HG02840 (cell line): ENCODE data around the gene RAB6B.

Experiments
- ATAC-seq: cut with Tn5 transposase; IDR thresholded peaks from one replicate; pipeline ENCODE4 v1.9.1; 2021; ENCODE audit warnings: mild to moderate bottlenecking, moderate library complexity, moderate number of reproducible peaks; ENCODE audit not compliant: unreplicated experiment, low FRiP score

Gene RAB6B

GRCh38 chr3:133860519-133860918 lies 35.2 kb downstream of the RAB6B start:
- no peak for ATAC-seq

- ATAC-seq, result no peak
Observed at GRCh38 chr3:133859381-133860234, 36.1 kb downstream of the RAB6B start.

- no peak for ATAC-seq
Observed at GRCh38 chr3:133857767-133858166, 37.9 kb downstream of the RAB6B start.

DNA sequence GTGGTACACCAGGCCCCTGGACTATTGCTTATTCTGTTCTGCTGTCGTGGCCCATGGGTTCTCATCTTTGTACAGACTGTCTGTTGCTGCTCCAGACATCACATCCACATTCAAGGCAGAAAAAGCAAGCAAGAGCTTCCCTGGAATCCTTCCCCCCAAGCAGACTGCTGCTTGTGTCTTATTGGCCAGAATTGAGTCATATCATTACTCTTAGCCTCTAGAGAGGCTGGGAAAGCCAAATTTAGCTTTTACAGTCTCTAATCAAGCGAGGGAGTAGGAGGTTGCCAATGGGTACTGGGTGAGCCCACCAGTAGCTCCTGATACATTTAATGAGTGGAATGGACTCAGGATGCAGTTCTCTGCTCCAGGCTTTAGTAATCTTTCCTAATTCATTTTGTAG lies 39.4 kb downstream of the RAB6B start:
- no peak for ATAC-seq

DNA sequence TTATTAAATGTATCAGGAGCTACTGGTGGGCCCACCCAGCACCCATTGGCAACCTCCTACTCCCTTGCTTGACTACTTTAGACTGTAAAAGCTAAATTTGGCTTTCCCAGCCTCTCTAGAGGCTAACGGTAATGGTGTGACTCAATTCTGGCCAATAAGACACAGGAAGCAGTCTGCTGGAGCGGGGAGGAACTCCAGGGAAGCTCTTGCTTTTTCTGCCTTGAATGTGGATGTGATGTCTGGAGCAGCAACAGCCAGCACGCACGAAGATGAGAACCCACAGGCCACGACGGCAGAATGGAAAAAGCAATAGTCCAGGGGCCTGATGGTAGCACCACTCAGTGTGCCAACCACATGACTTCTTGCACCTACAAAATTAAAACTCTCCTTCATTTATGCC lies 39.9 kb downstream of the RAB6B start:
- no peak for ATAC-seq

DNA sequence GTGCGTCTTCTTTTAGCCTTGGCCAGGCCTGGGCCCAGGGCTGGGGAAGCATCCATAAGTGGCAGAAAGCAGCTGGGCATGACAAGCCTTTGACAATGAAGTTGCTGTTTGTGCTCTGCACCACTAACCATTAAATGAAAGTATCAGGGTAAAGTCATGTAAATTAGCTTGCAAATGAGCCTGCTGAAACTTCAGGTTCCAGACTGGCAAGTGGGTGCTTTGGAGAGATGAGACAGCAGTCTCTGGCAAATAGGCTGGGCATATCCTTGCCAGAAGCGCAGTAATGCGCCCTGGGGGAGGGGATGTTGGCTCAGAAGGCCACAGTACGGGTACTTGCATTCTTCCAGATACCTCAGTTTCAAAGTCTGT lies 40.7 kb downstream of the RAB6B start:
- ATAC-seq, result no peak

GRCh38 chr3:133854264-133855001 lies 41.2 kb downstream of the RAB6B start:
- no peak for ATAC-seq

- ATAC-seq, result no peak
Observed at GRCh38 chr3:133853925-133854227, 41.8 kb downstream of the RAB6B start.

GRCh38 chr3:133853063-133853924 lies 42.4 kb downstream of the RAB6B start:
- ATAC-seq, result no peak

GRCh38 chr3:133851931-133852330 lies 43.8 kb downstream of the RAB6B start:
- ATAC-seq, result no peak

DNA sequence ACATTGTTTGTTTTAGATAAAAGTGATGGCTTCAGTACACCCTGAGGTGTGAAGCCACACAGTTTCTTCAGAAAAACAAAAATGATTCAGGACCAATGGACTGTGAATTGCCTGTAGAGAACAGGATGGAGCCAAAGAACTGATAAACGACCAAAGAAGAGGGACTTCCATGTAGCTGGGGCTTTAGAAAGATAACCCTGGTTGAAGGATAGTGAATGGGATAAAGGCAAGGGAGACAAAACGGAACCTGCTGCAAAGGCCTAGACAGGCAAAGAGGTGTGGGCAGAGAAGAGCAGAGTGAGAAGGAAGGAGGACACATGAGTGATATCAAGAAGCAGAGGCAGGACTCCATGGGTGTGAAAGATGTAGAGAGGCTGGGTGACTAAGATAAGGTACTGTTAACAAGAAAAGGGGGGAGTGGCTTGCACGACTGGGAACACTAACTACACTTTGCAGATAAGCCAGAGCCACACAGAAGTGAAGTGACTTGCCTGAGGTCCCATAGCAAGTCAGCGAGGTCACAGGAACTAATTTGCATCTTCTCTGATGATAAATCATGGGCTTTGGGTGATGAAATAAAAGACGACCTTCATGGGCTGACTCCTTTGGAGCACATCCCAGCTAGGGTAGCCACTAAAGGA lies 44.3 kb downstream of the RAB6B start:
- ATAC-seq, result no peak

DNA sequence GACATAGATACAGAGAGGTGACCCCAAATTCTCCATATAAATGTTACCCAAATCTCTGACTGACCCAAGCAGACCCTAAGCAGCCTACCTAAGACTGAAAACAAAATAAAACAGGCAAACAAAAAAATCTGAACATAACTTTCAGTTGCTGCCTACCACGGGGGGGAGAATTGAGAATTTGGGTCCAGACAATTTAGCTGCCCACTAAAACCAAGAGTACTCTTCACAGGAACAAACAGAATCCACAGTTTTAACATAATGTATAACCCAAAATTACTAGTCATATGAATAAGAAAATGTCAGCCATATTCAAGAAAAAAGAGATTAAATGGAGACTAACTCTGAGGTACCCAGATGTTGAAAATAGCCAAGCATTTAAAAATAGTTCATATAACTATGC lies 45.6 kb downstream of the RAB6B start:
- ATAC-seq, result no peak

GRCh38 chr3:133849346-133849745 lies 46.3 kb downstream of the RAB6B start:
- ATAC-seq, result no peak

GRCh38 chr3:133845127-133845526 lies 50.6 kb downstream of the RAB6B start:
- ATAC-seq, result no peak

DNA sequence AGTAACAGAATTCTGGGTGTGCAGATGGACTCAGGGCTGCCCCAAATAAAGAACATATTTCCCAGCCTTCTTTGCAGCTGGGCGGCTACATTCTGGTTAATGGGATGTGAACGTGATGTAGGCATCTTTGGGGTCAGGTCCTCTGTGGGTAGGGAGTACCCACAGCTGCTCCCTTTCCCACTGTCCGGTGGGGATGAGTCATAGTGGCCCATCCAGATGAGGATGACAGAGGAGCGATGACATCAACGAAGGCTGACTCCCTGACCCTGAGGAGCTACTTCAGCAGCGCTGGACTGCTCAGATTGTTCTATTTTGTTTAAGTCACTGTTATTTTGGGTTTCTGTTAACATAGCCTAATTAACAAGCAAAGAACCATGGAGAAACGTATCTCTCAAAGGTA lies 52.0 kb downstream of the RAB6B start:
- no peak for ATAC-seq

DNA sequence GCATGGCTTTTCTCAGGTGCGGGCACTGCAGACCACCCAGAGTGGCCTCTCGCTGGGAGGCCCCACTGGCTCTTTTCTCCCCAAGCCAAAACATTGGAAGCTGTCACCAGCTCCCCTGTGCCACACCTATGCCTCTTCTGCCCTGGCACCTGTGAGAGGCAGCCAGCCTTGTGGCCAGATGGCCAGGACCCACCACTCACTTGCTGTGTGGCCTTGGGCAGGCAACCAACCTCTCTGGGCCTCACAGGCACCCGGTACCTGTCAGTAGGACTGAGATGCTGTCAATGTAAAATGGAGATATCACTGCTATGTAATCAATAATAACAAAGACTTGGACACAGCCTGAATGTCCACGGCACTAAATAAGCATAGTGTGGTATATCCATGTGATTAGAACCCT lies 53.5 kb downstream of the RAB6B start:
- ATAC-seq, result no peak

DNA sequence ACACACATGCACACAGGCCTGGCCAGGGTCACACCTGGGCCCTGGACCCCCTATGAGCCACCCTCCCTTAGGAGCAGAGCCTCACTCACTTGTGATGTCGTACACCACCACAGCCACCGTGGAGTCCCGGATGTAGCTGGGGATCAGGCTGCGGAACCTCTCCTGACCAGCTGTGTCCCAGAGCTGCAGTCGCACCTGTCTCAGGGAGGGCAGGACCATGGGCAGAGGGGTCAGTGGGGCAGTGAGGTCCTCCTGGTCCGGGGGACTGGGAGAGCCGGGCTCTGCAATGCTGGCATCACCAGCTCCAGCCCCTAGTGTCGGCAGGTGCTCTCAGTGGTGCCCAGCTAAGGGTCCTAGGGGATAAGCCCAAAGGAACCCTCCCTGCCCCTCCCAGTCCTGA lies 54.5 kb downstream of the RAB6B start:
- no peak for ATAC-seq

GRCh38 chr3:133840767-133841166 lies 54.9 kb downstream of the RAB6B start:
- no peak for ATAC-seq

DNA sequence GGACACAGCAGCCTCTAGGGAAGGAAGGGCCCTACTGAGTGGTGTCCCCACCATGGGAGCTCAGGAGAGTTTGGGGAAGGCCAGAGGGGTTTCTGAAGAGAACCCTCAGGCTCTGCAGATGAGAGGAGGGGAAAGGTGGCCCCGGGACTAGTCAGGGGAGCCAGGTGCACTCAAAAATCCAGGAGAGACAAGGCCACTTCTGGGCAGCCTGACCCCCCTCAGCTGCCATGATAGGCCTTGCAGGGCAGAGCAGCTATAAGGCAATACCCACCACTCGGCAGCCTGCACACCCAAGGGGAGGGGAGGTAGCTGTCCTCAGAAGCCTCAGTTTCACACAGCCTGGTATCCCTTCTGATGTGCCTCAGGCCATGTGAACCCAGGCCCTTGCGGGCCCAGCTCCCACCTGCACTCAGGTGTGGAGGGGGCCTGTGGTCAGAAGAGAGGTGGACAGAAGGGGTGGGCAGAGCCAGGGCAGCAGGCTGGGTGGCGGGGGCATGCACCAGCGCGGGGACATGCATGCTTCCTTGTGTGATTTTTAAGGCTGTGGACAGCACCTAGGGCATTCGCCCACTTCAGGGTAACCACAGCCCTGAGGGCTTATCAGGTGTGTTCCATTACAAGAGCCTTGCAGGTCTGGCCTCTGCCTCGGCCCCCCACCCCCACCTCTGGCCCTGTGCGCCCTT lies 55.5 kb downstream of the RAB6B start:
- ATAC-seq, result no peak
